H1 (cell line): ENCODE data around the gene MKX. TPM values are rescaled to one million over a fixed set of nuclear protein-coding genes. Genes with fewer than 3 reads are reported as not detected.

Experiments
- ASH2L ChIP-seq: fragments of 200-600, 300-600 bp; sonication (generic); IDR thresholded peaks from one replicate; pipeline ENCODE4 v1.7.1; 2017; ENCODE audit warnings: low read length
- BCL11A ChIP-seq, 2 experiments: IDR thresholded peaks; one replicate each; pipeline ENCODE4 v1.6.1; 2011; ENCODE audit warnings: low read depth in 2 of 2, low read length in 2 of 2, mild to moderate bottlenecking in 2 of 2
- BRCA1 ChIP-seq: IDR thresholded peaks from 2 replicates; pipeline ENCODE4 v1.6.1; 2012; ENCODE audit warnings: low read depth, low read length, improper control_type of control experiment
- CBX5 ChIP-seq: fragments of 300-800, 300-1000 bp; sonication (generic); IDR thresholded peaks from 2 replicates; pipeline ENCODE4 v1.7.1; 2016; ENCODE audit warnings: antibody characterized with exemption, low read length, low read depth
- CBX8 ChIP-seq: fragments of 300-800, 300-1000 bp; sonication (generic); IDR thresholded peaks from 2 replicates; pipeline ENCODE4 v1.7.1; 2016; ENCODE audit warnings: low read depth, low read length, borderline replicate concordance
- EP300 ChIP-seq, 2 experiments: IDR thresholded peaks; 1 replicate in 1 of 2; 2 replicates in 1 of 2; pipeline ENCODE4 v1.6.1; 2011 to 2012; ENCODE audit warnings: low read depth in 2 of 2, low read length in 2 of 2, mild to moderate bottlenecking in 2 of 2, borderline replicate concordance in 1 of 2, inconsistent platforms in 1 of 2, moderate library complexity in 1 of 2
- EZH2 ChIP-seq: fragments of 200-600 bp; sonication (generic); IDR thresholded peaks from 2 replicates; pipeline ENCODE4 v1.7.1; 2012; ENCODE audit warnings: low read depth, mild to moderate bottlenecking, moderate library complexity, low read length, inconsistent platforms; ENCODE audit not compliant: severe bottlenecking
- GTF2F1 ChIP-seq: IDR thresholded peaks from 2 replicates; pipeline ENCODE4 v1.6.1; 2012; ENCODE audit warnings: low read depth, low read length, improper control_type of control experiment, borderline replicate concordance
- KDM1A ChIP-seq: fragments of 200-600, 300-600 bp; sonication (generic); IDR thresholded peaks from 2 replicates; pipeline ENCODE4 v1.7.1; 2016; ENCODE audit warnings: mild to moderate bottlenecking, low read length, borderline replicate concordance
- KDM4A ChIP-seq: IDR thresholded peaks from one replicate; pipeline ENCODE4 v1.7.1; 2012; ENCODE audit warnings: low read depth, mild to moderate bottlenecking, moderate library complexity, low read length, inconsistent platforms; ENCODE audit not compliant: severe bottlenecking
- NRF1 ChIP-seq: IDR thresholded peaks from 2 replicates; pipeline ENCODE4 v1.6.1; 2011; ENCODE audit warnings: mild to moderate bottlenecking, low read depth, low read length, improper control_type of control experiment
- PHF8 ChIP-seq: fragments of 200-600 bp; sonication (generic); conservative IDR thresholded peaks from 2 replicates; pipeline ENCODE4 v1.7.1; 2012; ENCODE audit warnings: low read depth, mild to moderate bottlenecking, inconsistent platforms, low read length, moderate library complexity
- RXRA ChIP-seq: IDR thresholded peaks from 2 replicates; pipeline ENCODE4 v1.6.1; 2011; ENCODE audit warnings: low read depth, mild to moderate bottlenecking, low read length, moderate library complexity; ENCODE audit not compliant: insufficient read depth
- SIX5 ChIP-seq: IDR thresholded peaks from 2 replicates; pipeline ENCODE4 v1.6.1; 2011; ENCODE audit warnings: mild to moderate bottlenecking, low read depth, low read length
- TAF1 ChIP-seq: IDR thresholded peaks from 2 replicates; pipeline ENCODE4 v1.6.1; 2011; ENCODE audit warnings: mild to moderate bottlenecking, low read depth, low read length
- TBP ChIP-seq: IDR thresholded peaks from 2 replicates; pipeline ENCODE4 v1.6.1; 2011; ENCODE audit warnings: low read depth, low read length, improper control_type of control experiment
- ZNF274 ChIP-seq: IDR thresholded peaks from 2 replicates; pipeline ENCODE4 v1.7.0; 2012; ENCODE audit warnings: low read length, borderline replicate concordance; ENCODE audit errors: extremely low read depth
- polyA plus RNA-seq, 7 experiments: library from polyadenylated mRNA; depleted of rRNA in 3 of 7; stranded (reverse) in 5 of 7; unstranded in 2 of 7; fragments of >200 nt in 5 of 7; fragments of 200-250 nt in 2 of 7; gene quantifications; 1 replicate in 5 of 7; 2 replicates in 1 of 7; 4 replicates in 1 of 7; pipeline versions ENCODE4 v1.2.1 to v1.2.3, GENCODE V29; 2011 to 2013; ENCODE audit warnings: missing spikeins in 2 of 7, mixed read lengths in 2 of 7
- total RNA-seq: library from RNA; stranded (reverse); fragmentation: NEBNext Ultra II Directional; extraction: Animal tissue kit (Norgen Biotek cat#: 25700); gene quantifications from 2 replicates; pipeline ENCODE4 v1.2.1, GENCODE V29; 2021
- TF ChIP-seq, protein P1 (sequence below): IDR thresholded peaks from 2 replicates; pipeline ENCODE4 v1.6.1; 2012; ENCODE audit warnings: low read length, inconsistent platforms
- TF ChIP-seq, protein P2 (sequence below): IDR thresholded peaks from 2 replicates; pipeline ENCODE4 v1.6.1; 2011; ENCODE audit warnings: low read depth, mild to moderate bottlenecking, low read length; ENCODE audit not compliant: insufficient read depth
- TF ChIP-seq, protein P3 (sequence below): IDR thresholded peaks from 2 replicates; pipeline ENCODE4 v1.6.1; 2012; ENCODE audit warnings: inconsistent platforms

The MKX gene
- total and polyA plus RNA-seq, 2 of the 8 experiments (the other 6 are each of a cell fraction or from before 2014, with no cell fraction given): 0.21 to 1.3 TPM

DNA sequence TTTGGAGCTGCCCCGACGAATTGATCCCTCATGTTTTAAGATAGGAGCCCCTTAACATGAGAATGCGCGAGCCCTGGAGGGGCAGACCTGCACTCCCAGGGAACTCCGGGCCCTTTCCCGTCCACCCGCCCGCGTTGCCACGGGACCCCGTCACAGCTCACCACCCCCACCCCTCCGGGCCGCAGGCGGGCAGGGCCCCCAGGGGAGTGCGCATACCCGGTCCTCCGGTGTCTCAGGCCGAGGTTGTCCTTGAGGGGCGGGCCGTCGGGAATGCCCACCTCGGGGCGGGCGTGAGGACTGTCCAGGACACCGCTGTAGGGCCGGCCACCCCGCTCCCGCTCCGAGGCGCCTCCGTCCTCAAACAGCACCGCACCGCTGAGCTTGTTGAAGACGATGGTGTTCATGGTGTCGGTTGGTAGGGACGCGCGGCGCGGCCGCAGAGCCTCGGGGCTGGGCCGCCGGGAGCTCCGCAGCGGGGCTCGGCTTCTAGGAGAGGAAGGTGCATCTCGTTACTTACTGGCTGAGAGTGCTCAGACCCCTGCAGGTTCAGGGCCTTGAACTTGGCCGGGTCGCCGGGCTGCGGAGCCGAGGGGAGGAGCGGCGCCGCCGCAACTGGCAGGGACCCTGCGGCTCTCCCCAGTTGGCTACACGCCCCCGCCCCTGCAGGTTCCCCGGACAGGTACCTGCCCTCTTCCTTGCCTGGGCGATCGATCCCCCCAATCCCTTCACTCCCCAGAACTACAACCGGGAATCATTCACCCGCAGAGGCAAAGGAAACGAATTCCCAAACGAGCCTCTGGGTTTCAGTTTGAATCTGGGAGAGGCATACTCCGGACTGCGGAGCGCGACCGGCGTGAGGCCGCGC, 2.4 kb downstream of the MKX start (continued):
- TF ChIP-seq EZH2 (peak; percentile 51), ASH2L (peak; percentile 36), PHF8 (no peak), SIX5 (no peak), NRF1 (no peak), CBX8 (no peak), TBP (no peak), CBX5 (no peak), BRCA1 (no peak), TAF1 (no peak; the same call in 1 of the 2 replicates), KDM4A (peak; percentile 37), BCL11A (IDR thresholded peaks at IDR 0.05; ENCODE audit: low read depth in 2 of 2, low read length in 2 of 2) (no peak), EP300 (IDR thresholded peaks at IDR 0.05; ENCODE audit: borderline replicate concordance in 1 of 2, low read depth in 2 of 2, low read length in 2 of 2) (no peak), RXRA (no peak), GTF2F1 (no peak), ZNF274 (no peak), KDM1A (no peak)
- TF ChIP-seq, protein P1, sequence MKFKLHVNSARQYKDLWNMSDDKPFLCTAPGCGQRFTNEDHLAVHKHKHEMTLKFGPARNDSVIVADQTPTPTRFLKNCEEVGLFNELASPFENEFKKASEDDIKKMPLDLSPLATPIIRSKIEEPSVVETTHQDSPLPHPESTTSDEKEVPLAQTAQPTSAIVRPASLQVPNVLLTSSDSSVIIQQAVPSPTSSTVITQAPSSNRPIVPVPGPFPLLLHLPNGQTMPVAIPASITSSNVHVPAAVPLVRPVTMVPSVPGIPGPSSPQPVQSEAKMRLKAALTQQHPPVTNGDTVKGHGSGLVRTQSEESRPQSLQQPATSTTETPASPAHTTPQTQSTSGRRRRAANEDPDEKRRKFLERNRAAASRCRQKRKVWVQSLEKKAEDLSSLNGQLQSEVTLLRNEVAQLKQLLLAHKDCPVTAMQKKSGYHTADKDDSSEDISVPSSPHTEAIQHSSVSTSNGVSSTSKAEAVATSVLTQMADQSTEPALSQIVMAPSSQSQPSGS: no peak
- TF ChIP-seq, protein P2, sequence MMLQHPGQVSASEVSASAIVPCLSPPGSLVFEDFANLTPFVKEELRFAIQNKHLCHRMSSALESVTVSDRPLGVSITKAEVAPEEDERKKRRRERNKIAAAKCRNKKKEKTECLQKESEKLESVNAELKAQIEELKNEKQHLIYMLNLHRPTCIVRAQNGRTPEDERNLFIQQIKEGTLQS: no peak
- TF ChIP-seq, protein P3, sequence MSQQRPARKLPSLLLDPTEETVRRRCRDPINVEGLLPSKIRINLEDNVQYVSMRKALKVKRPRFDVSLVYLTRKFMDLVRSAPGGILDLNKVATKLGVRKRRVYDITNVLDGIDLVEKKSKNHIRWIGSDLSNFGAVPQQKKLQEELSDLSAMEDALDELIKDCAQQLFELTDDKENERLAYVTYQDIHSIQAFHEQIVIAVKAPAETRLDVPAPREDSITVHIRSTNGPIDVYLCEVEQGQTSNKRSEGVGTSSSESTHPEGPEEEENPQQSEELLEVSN: no peak; the same call in 1 of the 2 replicates
